Stomach smooth muscle (tissue), 2 donors: ENCODE results near the gene COL23A1.

Source experiments
- H3K27ac ChIP-seq: one replicate; pipeline ENCODE4 v1.7.0; 2013; ENCODE audit warnings: mild to moderate bottlenecking, low read length, inconsistent platforms
- H3K27me3 ChIP-seq, 2 donors: one replicate each; pipeline ENCODE4 v1.7.0; 2013; ENCODE audit warnings: low read length in 2 of 2; ENCODE audit not compliant: insufficient read depth in 2 of 2, control insufficient read depth in 1 of 2
- H3K36me3 ChIP-seq, 2 donors: one replicate each; pipeline ENCODE4 v1.7.0; 2013; ENCODE audit warnings: low read length in 2 of 2; ENCODE audit not compliant: control insufficient read depth in 2 of 2, insufficient read depth in 2 of 2
- H3K4me1 ChIP-seq: one replicate; pipeline ENCODE4 v1.7.0; 2013; ENCODE audit warnings: low read length; ENCODE audit not compliant: control insufficient read depth, insufficient read depth
- H3K4me3 ChIP-seq, 2 donors: one replicate each; pipeline ENCODE4 v1.7.0; 2013; ENCODE audit warnings: low read length in 2 of 2
- H3K9ac ChIP-seq, 2 donors: one replicate each; pipeline ENCODE4 v1.7.0; 2013; ENCODE audit warnings: low read length in 2 of 2, mild to moderate bottlenecking in 1 of 2
- H3K9me3 ChIP-seq, 2 donors: one replicate each; pipeline ENCODE4 v1.7.0; 2013; ENCODE audit warnings: low read length in 2 of 2; ENCODE audit not compliant: control insufficient read depth in 2 of 2
- donor health status: healthy.
- donor health status: Pancreatic carcinoma.

The COL23A1 gene

GRCh38 chr5:178427576-178428197 lies 162.5 kb downstream of the COL23A1 start:
- no peak overlapping the region for H3K9ac ChIP-seq
- no peaks in the 10 kb centered on the region for H3K27me3 ChIP-seq
- peaks cover 6% of the 10 kb centered on the region for H3K4me1 ChIP-seq
- no peaks in the 10 kb centered on the region for H3K36me3 ChIP-seq
- H3K4me3 ChIP-seq, result no peak overlapping the region
- H3K9me3 ChIP-seq, result peaks cover 0 to 5% of the 10 kb centered on the region in 2 donors
- H3K27ac ChIP-seq, result no peak overlapping the region

- no peak overlapping the region for H3K4me3 ChIP-seq
- H3K27ac ChIP-seq, result no peak overlapping the region
- no peaks in the 10 kb centered on the region for H3K36me3 ChIP-seq
- H3K27me3 ChIP-seq, result no peaks in the 10 kb centered on the region
- peaks cover 6% of the 10 kb centered on the region for H3K4me1 ChIP-seq
- peaks cover 0 to 5% of the 10 kb centered on the region in 2 donors for H3K9me3 ChIP-seq
- H3K9ac ChIP-seq, result no peak overlapping the region
These were observed 163.7 kb downstream of the COL23A1 start for GRCh38 chr5:178426326-178427130.

- Histone ChIP-seq H3K27me3 (no peaks in the 10 kb centered on the region), H3K36me3 (no peaks in the 10 kb centered on the region), H3K4me3 (no peak overlapping the region), H3K27ac (no peak overlapping the region), H3K4me1 (peaks cover 6% of the 10 kb centered on the region), H3K9me3 (no peaks in the 10 kb centered on the region), H3K9ac (no peak overlapping the region)
These were observed 164.5 kb downstream of the COL23A1 start for GRCh38 chr5:178425621-178426068.

- Histone ChIP-seq H3K27ac (no peak overlapping the region), H3K36me3 (no peaks in the 10 kb centered on the region), H3K4me1 (peaks cover 6% of the 10 kb centered on the region), H3K27me3 (no peaks in the 10 kb centered on the region), H3K9ac (no peak overlapping the region), H3K9me3 (no peaks in the 10 kb centered on the region), H3K4me3 (no peak overlapping the region)
These were observed 165.4 kb downstream of the COL23A1 start for GRCh38 chr5:178424810-178425177.

GRCh38 chr5:178423901-178424809 lies 166.0 kb downstream of the COL23A1 start:
- Histone ChIP-seq H3K4me3 (no peak overlapping the region), H3K36me3 (no peaks in the 10 kb centered on the region)

GRCh38 chr5:178423431-178423830 lies 166.8 kb downstream of the COL23A1 start:
- H3K9me3 ChIP-seq, result no peaks in the 10 kb centered on the region
- H3K9ac ChIP-seq, result no peak overlapping the region
- no peaks in the 10 kb centered on the region for H3K4me1 ChIP-seq
- no peaks in the 10 kb centered on the region for H3K36me3 ChIP-seq
- no peak overlapping the region for H3K27ac ChIP-seq
- no peak overlapping the region for H3K4me3 ChIP-seq
- H3K27me3 ChIP-seq, result no peaks in the 10 kb centered on the region

More at GRCh38 chr5:178423901-178424809, 166.0 kb downstream of the COL23A1 start:
- no peaks in the 10 kb centered on the region for H3K9me3 ChIP-seq
- H3K9ac ChIP-seq, result no peak overlapping the region
- H3K27me3 ChIP-seq, result no peaks in the 10 kb centered on the region
- no peak overlapping the region for H3K27ac ChIP-seq
- peaks cover 6% of the 10 kb centered on the region for H3K4me1 ChIP-seq

GRCh38 chr5:178422400-178422775 lies 167.8 kb downstream of the COL23A1 start:
- Histone ChIP-seq H3K27ac (no peak overlapping the region), H3K27me3 (no peaks in the 10 kb centered on the region), H3K9me3 (no peaks in the 10 kb centered on the region), H3K4me3 (no peak overlapping the region), H3K36me3 (no peaks in the 10 kb centered on the region), H3K9ac (no peak overlapping the region), H3K4me1 (no peaks in the 10 kb centered on the region)

GRCh38 chr5:178421699-178422399 lies 168.3 kb downstream of the COL23A1 start:
- H3K4me3 ChIP-seq, result no peak overlapping the region

GRCh38 chr5:178421128-178421527 lies 169.1 kb downstream of the COL23A1 start:
- Histone ChIP-seq H3K4me1 (no peaks in the 10 kb centered on the region), H3K9ac (no peak overlapping the region), H3K4me3 (no peak overlapping the region), H3K36me3 (no peaks in the 10 kb centered on the region), H3K27me3 (no peaks in the 10 kb centered on the region), H3K9me3 (no peaks in the 10 kb centered on the region), H3K27ac (no peak overlapping the region)

More at GRCh38 chr5:178421699-178422399, 168.3 kb downstream of the COL23A1 start:
- Histone ChIP-seq H3K36me3 (no peaks in the 10 kb centered on the region), H3K9ac (no peak overlapping the region), H3K27ac (no peak overlapping the region), H3K27me3 (no peaks in the 10 kb centered on the region), H3K9me3 (no peaks in the 10 kb centered on the region), H3K4me1 (no peaks in the 10 kb centered on the region)

GRCh38 chr5:178420354-178420781 lies 169.8 kb downstream of the COL23A1 start:
- Histone ChIP-seq H3K4me3 (no peak overlapping the region), H3K27me3 (peaks cover 0 to 2% of the 10 kb centered on the region in 2 donors), H3K9ac (no peak overlapping the region), H3K27ac (no peak overlapping the region), H3K4me1 (no peaks in the 10 kb centered on the region), H3K36me3 (no peaks in the 10 kb centered on the region), H3K9me3 (no peaks in the 10 kb centered on the region)
